Measurements from ENCODE around the gene CELSR1.

Gene CELSR1

GRCh38 chr22:46469711-46470110 is 67.7 kb downstream of the CELSR1 start:
- POLR2A ChIA-PET = no interaction called here
- CTCF ChIA-PET = interaction anchor here (3.1 kb wide), 1 partner anchor 102 kb away, joined by 10 read pairs; no protein-coding TSS in a partner anchor
- TF ChIP-seq, protein P1, sequence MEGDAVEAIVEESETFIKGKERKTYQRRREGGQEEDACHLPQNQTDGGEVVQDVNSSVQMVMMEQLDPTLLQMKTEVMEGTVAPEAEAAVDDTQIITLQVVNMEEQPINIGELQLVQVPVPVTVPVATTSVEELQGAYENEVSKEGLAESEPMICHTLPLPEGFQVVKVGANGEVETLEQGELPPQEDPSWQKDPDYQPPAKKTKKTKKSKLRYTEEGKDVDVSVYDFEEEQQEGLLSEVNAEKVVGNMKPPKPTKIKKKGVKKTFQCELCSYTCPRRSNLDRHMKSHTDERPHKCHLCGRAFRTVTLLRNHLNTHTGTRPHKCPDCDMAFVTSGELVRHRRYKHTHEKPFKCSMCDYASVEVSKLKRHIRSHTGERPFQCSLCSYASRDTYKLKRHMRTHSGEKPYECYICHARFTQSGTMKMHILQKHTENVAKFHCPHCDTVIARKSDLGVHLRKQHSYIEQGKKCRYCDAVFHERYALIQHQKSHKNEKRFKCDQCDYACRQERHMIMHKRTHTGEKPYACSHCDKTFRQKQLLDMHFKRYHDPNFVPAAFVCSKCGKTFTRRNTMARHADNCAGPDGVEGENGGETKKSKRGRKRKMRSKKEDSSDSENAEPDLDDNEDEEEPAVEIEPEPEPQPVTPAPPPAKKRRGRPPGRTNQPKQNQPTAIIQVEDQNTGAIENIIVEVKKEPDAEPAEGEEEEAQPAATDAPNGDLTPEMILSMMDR (IDR thresholded peaks at IDR 0.05; ENCODE audit: control extremely low read depth, extremely low read depth, low read depth, missing control alignments) = no peak
- no peak for DNase-seq (ENCODE audit: extremely low spot score)

DNA sequence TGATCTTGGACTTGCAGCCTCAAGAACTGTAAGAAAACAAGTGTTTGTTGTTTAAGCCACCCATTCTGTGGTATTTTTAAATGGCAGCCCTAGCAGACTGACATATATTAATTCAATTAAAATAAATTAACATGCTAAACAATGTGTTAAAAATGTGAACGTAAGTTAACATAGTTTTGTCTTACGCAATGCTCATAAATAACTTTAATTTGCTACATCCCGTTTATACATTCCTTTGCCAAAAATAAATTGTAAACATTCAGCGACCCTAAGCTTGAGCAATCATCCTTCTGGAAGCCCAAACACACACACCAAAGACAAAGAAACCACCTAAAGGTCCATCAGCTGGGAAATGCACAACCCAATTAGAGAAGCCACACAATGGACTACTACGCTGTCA is 70.4 kb downstream of the CELSR1 start:
- TF ChIP-seq, protein P1 (IDR thresholded peaks at IDR 0.05; ENCODE audit: control extremely low read depth, extremely low read depth, low read depth, missing control alignments) = no peak
- CTCF ChIA-PET = no interaction called here
- POLR2A ChIA-PET = no interaction called here
- no peak for DNase-seq (ENCODE audit: extremely low spot score)

- TF ChIP-seq, protein P1 (IDR thresholded peaks at IDR 0.05; ENCODE audit: control extremely low read depth, extremely low read depth, low read depth, missing control alignments) = no peak
- no peak for DNase-seq (ENCODE audit: extremely low spot score)
- CTCF ChIA-PET = no interaction called here
These were observed 71.2 kb downstream of the CELSR1 start for GRCh38 chr22:46466255-46466676.

DNA sequence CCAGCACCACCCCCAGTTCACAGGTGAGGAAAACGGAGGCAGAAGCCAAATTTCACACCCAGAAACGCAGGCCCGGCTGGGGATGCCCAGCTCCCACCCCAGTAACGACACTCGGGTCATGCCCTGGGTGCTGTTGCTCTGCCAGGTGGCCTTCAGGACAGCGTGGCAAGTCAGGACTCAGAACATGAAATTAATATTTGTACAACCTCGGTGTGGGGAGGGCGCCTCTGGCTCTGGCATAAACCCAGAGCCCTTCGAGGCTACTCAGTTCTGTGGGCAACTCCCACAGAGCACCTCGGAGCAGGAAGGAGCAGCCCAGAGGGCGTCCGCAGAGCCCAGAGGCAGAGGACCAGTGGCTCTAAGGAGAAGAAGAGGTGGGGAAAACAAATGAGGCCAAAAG is 71.6 kb downstream of the CELSR1 start:
- CTCF ChIA-PET = no interaction called here
- TF ChIP-seq, protein P1 (IDR thresholded peaks at IDR 0.05; ENCODE audit: control extremely low read depth, extremely low read depth, low read depth, missing control alignments) = no peak
- no peak for DNase-seq (ENCODE audit: extremely low spot score)
- POLR2A ChIA-PET = no interaction called here

More at GRCh38 chr22:46466255-46466676, 71.2 kb downstream of the CELSR1 start:
- POLR2A ChIA-PET = no interaction called here

DNA sequence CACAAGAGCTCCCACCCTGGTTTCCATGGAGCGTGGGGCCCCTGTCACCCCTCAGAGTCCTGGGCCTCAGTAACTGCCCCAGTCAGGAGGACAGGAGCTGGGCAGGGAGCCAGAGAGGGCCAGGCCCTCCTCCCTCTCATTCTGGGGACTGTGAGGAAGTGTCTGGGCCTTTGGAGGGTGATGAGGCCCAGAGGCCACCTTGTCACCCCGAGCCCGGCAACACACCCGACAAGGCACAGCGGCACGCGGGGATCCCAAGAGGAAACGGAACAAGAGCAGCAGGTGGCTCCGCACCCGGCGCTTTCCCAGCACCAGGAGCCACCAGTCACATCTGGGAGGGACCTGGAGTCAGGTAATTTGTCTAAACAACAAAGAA is 72.1 kb downstream of the CELSR1 start:
- ChIA-PET POLR2A (no interaction called here), CTCF (no interaction called here)
- DNase-seq (ENCODE audit: extremely low spot score) = no peak
- TF ChIP-seq, protein P1 (IDR thresholded peaks at IDR 0.05; ENCODE audit: control extremely low read depth, extremely low read depth, low read depth, missing control alignments) = no peak

GRCh38 chr22:46464701-46465344 is 72.6 kb downstream of the CELSR1 start:
- ChIA-PET POLR2A (no interaction called here), CTCF (no interaction called here)
- DNase-seq (ENCODE audit: extremely low spot score) = no peak
- TF ChIP-seq, protein P1 (IDR thresholded peaks at IDR 0.05; ENCODE audit: control extremely low read depth, extremely low read depth, low read depth, missing control alignments) = no peak

Data from GM10248 (cell line).